Measurements from ENCODE around the gene AFAP1L1.

- TF ChIP-seq POLR2AphosphoS5 (IDR thresholded peaks at IDR 0.05; ENCODE audit: insufficient read depth, low read depth, low read length): no peak
- no peak for TF ChIP-seq POLR2A (IDR thresholded peaks at IDR 0.05; ENCODE audit: low read depth, low read length)
Observed at GRCh38 chr5:149340920-149341319, 69.3 kb downstream of the AFAP1L1 start.
